ENCODE results near the gene NLRP5.

- TF ChIP-seq FOSL2 (IDR thresholded peaks at IDR 0.05; ENCODE audit: borderline replicate concordance, low read depth) (no peak), TCF12 (IDR thresholded peaks at IDR 0.05) (no peak), CTCF (IDR thresholded peaks at IDR 0.05) (no peak), USF2 (IDR thresholded peaks at IDR 0.05; ENCODE audit: borderline replicate concordance, low read depth, low read length) (no peak), REST (IDR thresholded peaks at IDR 0.05; ENCODE audit: low read depth, low read length) (no peak), USF1 (IDR thresholded peaks at IDR 0.05; ENCODE audit: borderline replicate concordance, low read depth) (no peak)
These were observed 110.1 kb downstream of the NLRP5 start for GRCh38 chr19:56096665-56097064.
